Spleen (tissue), 11 donors: ENCODE measurements around the gene RANBP10. TPM values are rescaled to one million over a fixed set of nuclear protein-coding genes. Genes with fewer than 3 reads are reported as not detected.

Source experiments
- DNase-seq: peaks from one replicate; pipeline ENCODE4 v3.0.0-alpha.2; 2020
- H3K27ac ChIP-seq, 8 donors: fragments of 200-600 bp; sonication (generic) in 7 of 8; 1 replicate in 4 of 8; 2 replicates in 4 of 8; pipeline versions ENCODE4 v1.5.0 to v1.8.0; 2016 to 2021; ENCODE audit warnings: inconsistent platforms in 4 of 8, mild to moderate bottlenecking in 4 of 8, moderate library complexity in 1 of 8
- H3K27me3 ChIP-seq, 7 donors: fragments of 200-600 bp; sonication (generic) in 6 of 7; replicated peaks in 1 of 7; 1 replicate in 4 of 7; 2 replicates in 3 of 7; pipeline versions ENCODE4 v1.5.0 to v1.8.0; 2016 to 2021; ENCODE audit warnings: inconsistent platforms in 3 of 7, mild to moderate bottlenecking in 1 of 7
- H3K36me3 ChIP-seq, 6 donors: fragments of 200-600 bp; sonication (generic) in 5 of 6; 1 replicate in 4 of 6; 2 replicates in 2 of 6; pipeline versions ENCODE4 v1.5.0 to v1.8.0; 2016 to 2021; ENCODE audit warnings: inconsistent platforms in 2 of 6
- H3K4me1 ChIP-seq, 6 donors: fragments of 200-600 bp; sonication (generic) in 5 of 6; 1 replicate in 3 of 6; 2 replicates in 3 of 6; pipeline versions ENCODE4 v1.5.0 to v1.8.0; 2016 to 2021; ENCODE audit warnings: inconsistent platforms in 3 of 6
- H3K4me3 ChIP-seq, 8 donors: fragments of 200-600 bp; sonication (generic) in 7 of 8; 1 replicate in 4 of 8; 2 replicates in 4 of 8; pipeline versions ENCODE4 v1.5.0 to v1.8.0; 2016 to 2021; ENCODE audit warnings: inconsistent platforms in 4 of 8, mild to moderate bottlenecking in 4 of 8, moderate library complexity in 2 of 8
- H3K9me3 ChIP-seq, 8 donors: fragments of 200-600 bp; sonication (generic) in 7 of 8; 1 replicate in 4 of 8; 2 replicates in 4 of 8; pipeline versions ENCODE4 v1.5.0 to v1.8.0; 2016 to 2021; ENCODE audit warnings: inconsistent platforms in 4 of 8
- CTCF ChIP-seq, 11 experiments: fragments of 200-600 bp in 7 of 11; fragments of 450-650 bp in 4 of 11; sonication (generic) in 4 of 11; IDR thresholded peaks in 8 of 11; conservative IDR thresholded peaks in 3 of 11; 1 replicate in 7 of 11; 2 replicates in 4 of 11; pipeline versions ENCODE4 v1.4.0 to v1.8.0; 2016 to 2021; ENCODE audit warnings: antibody characterized with exemption in 11 of 11, inconsistent platforms in 4 of 11, mild to moderate bottlenecking in 1 of 11
- POLR2A ChIP-seq, 3 donors: fragments of 450-650 bp; IDR thresholded peaks; one replicate each; pipeline ENCODE4 v1.5.1; 2017; ENCODE audit warnings: antibody characterized with exemption in 3 of 3, mild to moderate bottlenecking in 1 of 3
- POLR2AphosphoS5 ChIP-seq, 3 donors: sonication (generic); formaldehyde crosslinking; IDR thresholded peaks; one replicate each; pipeline ENCODE4 v1.5.1; 2017; ENCODE audit warnings: antibody characterized with exemption in 3 of 3
- WGBS, 5 donors: extraction: QIAGEN DNeasy Blood & Tissue Kit in 3 of 5; methylation state at CpG; one replicate each; pipeline versions ENCODE4 v1.1.5 to v1.1.7; 2013 to 2018; 5-methylcytosine and 5-hydroxymethylcytosine counted together
- intact Hi-C: fragments of 100-400 bp; cut with DNase I; formaldehyde crosslinking; loops from one replicate; pipeline ENCODE4 v1.15.0; 2023; ENCODE audit warnings: low total_unique reads
- polyA plus RNA-seq, 3 donors: library from polyadenylated mRNA; stranded (reverse); fragments of 200-250 nt; gene quantifications; one replicate each; pipeline ENCODE4 v1.2.1, GENCODE V29; 2013
- total RNA-seq, 7 donors: library from RNA; depleted of rRNA in 3 of 7; stranded (reverse); fragments of >200 nt in 3 of 7; fragmentation: NEBNext Ultra II Directional in 4 of 7; extraction: Animal tissue kit (Norgen Biotek cat#: 25700) in 4 of 7; gene quantifications; one replicate each; pipeline versions ENCODE4 v1.1.0 to v1.2.1, GENCODE V29; 2016 to 2021
- donor health status: healthy with polysubstance abuse.
- donor health status: DM: no; HTN: no; CAD: no; lungs with moderate emphysema.
- donor health status: DM: no; HTN: no; CAD: no.
- donor health status: Bipolar disorder and iron deficiency.
- donor health status: healthy.
- donor health status: DM: no; HTN: no; CAD: no.
- donor health status: DM: yes; HTN: yes; CAD: no.

The RANBP10 gene
- total and polyA plus RNA-seq, 10 donors: 6.6 to 38.6 (median 22.6) TPM

GRCh38 chr16:67846063-67846319, 39.6 kb upstream of the RANBP10 start:
- Histone ChIP-seq H3K27ac (peak overlapping the region; percentile 75 to 100 (median 94)), H3K4me3 (peak overlapping the region; percentile 61 to 100 (median 98)), H3K36me3 (peaks cover 0 to 15% (median 0%) of the 10 kb centered on the region in 6 donors), H3K9me3 (no peaks in the 10 kb centered on the region), H3K27me3 (no peaks in the 10 kb centered on the region), H3K4me1 (peaks cover 40 to 86% (median 67%) of the 10 kb centered on the region in 6 donors)
- intact Hi-C loops: loop anchor here (10.0 kb wide), 1 partner anchor 89 kb away; the partner anchor contains the start of genes CTRL and PSMB10
- 0 to 4% (median 3%) methylated on average over 2 of the region's 2 CpGs for WGBS, 5 donors
- no peak for DNase-seq
- TF ChIP-seq POLR2A (IDR thresholded peaks at IDR 0.05) (no peak), CTCF (IDR thresholded peaks at IDR 0.05 in 8 of 11, conservative IDR thresholded peaks at IDR 0.05 in 3 of 11) (no peak), POLR2AphosphoS5 (IDR thresholded peaks at IDR 0.05) (no peak)

DNA sequence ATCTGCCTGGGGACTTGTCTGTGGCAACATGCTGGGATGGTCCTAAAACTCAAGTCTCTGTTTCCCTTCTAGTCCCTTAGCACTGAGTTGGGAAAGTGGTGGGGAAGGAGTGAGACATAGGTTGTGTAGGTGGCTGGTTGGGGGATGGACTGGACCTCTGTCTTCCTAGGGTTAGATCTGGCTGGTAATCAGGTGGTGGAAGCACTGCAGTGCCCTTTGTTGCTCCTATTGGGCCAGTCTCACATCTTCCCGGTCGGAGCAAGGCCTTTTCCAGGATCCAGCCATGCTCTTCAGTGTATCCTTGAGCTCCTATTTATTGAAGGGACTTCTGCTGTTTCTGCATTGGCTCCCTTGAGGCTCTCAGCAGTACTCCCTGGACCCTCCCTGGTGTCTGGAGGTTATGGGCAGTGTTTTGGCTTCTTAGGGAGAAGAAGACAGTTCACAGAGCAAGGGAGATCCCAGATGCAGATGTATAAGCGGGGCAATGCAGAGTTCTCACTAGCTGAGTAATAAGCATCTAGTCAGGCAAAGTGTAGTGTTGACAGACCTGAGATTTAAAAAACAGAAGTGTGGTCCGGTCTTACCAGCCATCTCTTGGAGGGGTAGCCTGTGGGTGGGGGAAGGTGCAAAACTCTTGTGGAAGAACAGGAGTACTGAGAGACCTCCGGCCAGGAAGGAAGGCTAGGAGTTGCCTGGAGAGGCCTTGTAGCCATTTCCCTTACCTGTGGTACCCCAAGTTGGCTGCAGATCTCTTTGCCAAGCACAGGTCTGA, 39.1 kb upstream of the RANBP10 start:
- Histone ChIP-seq H3K27me3 (no peaks in the 10 kb centered on the region), H3K27ac (peak overlapping the region in 7 of 8 donors; percentile 92 to 100 (median 95)), H3K36me3 (peaks cover 0 to 12% (median 0%) of the 10 kb centered on the region in 6 donors), H3K4me1 (peaks cover 40 to 81% (median 65%) of the 10 kb centered on the region in 6 donors), H3K9me3 (no peaks in the 10 kb centered on the region), H3K4me3 (peak overlapping the region in 7 of 8 donors; percentile 70 to 100 (median 98))
- TF ChIP-seq POLR2AphosphoS5 (IDR thresholded peaks at IDR 0.05) (no peak), CTCF (IDR thresholded peaks at IDR 0.05 in 8 of 11, conservative IDR thresholded peaks at IDR 0.05 in 3 of 11) (no peak), POLR2A (IDR thresholded peaks at IDR 0.05) (no peak)
- DNase-seq: no peak
- WGBS, 5 donors: 54 to 67% (median 62%) methylated on average over 5 of the region's 5 CpGs
- intact Hi-C loops: loop anchor here (10.0 kb wide), 1 partner anchor 89 kb away; the partner anchor contains the start of genes CTRL and PSMB10

- intact Hi-C loops: loop anchor here (10.0 kb wide), 1 partner anchor 90 kb away; the partner anchor contains the start of genes CTRL and PSMB10
- TF ChIP-seq CTCF (IDR thresholded peaks at IDR 0.05 in 8 of 11, conservative IDR thresholded peaks at IDR 0.05 in 3 of 11) (no peak), POLR2A (IDR thresholded peaks at IDR 0.05) (no peak), POLR2AphosphoS5 (IDR thresholded peaks at IDR 0.05) (no peak)
- Histone ChIP-seq H3K4me1 (peaks cover 40 to 73% (median 64%) of the 10 kb centered on the region in 6 donors), H3K4me3 (peak overlapping the region in 3 of 8 donors; percentile 81 to 97 (median 81)), H3K36me3 (peaks cover 0 to 3% (median 0%) of the 10 kb centered on the region in 6 donors), H3K27ac (peak overlapping the region in 4 of 8 donors; percentile 99 to 100 (median 100)), H3K9me3 (no peaks in the 10 kb centered on the region), H3K27me3 (no peaks in the 10 kb centered on the region)
- DNase-seq: no peak
- 89 to 94% (median 92%) methylated on average over 4 of the region's 4 CpGs for whole genome bisulfite sequencing, 5 donors
These were observed 38.1 kb upstream of the RANBP10 start for GRCh38 chr16:67844497-67844896.

DNA sequence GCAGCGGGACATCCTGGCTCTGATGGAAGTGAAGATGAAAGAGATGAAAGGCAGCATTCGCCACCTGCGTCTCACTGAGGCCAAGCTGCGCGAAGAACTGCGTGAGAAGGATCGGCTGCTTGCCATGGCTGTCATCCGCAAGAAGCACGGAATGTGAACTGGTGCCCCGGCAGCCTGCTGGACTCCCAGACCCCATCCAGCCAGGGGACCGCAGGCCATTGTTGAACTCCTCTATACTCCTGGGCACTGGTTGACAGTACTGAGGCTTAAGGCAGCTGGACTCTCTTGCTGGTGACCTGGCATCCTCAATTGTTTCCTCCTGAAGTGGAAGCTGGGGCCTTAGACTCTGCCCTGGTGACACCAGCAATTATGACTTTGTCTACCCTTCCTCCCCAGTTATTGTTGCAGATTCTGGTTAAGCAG, 37.0 kb upstream of the RANBP10 start:
- no peak for TF ChIP-seq CTCF (IDR thresholded peaks at IDR 0.05 in 8 of 11, conservative IDR thresholded peaks at IDR 0.05 in 3 of 11)
- TF ChIP-seq POLR2AphosphoS5 (IDR thresholded peaks at IDR 0.05): peak in 1 of 3 donors; percentile 7
- H3K4me3 ChIP-seq: peak overlapping the region; percentile 59 to 97 (median 81)
- peak overlapping the region; percentile 98 to 100 (median 100) for H3K27ac ChIP-seq
- no peak for DNase-seq
- intact Hi-C loops: loop anchor here (10.0 kb wide), 1 partner anchor 91 kb away; the partner anchor contains the start of genes CTRL and PSMB10
- WGBS, 5 donors: 5 to 28% (median 16%) methylated on average over 8 to 11 of the region's 11 CpGs
- no peaks in the 10 kb centered on the region for H3K27me3 ChIP-seq
- no peaks in the 10 kb centered on the region for H3K36me3 ChIP-seq
- peaks cover 38 to 62% (median 55%) of the 10 kb centered on the region in 6 donors for H3K4me1 ChIP-seq
- H3K9me3 ChIP-seq: no peaks in the 10 kb centered on the region
